GM10266 (cell line): Measurements from ENCODE around the gene CXCR1.
"Not testable (repeated sequence)": the region's sequence is repeated elsewhere in the genome, so short reads cannot be mapped to it uniquely, and the experiment has no call there.

ENCODE experiments used
- DNase-seq: peaks from one replicate; pipeline ENCODE4 v3.0.0; 2012; ENCODE audit errors: extremely low spot score
- TF ChIP-seq, protein P1 (sequence below): IDR thresholded peaks from 2 replicates; pipeline ENCODE4 v1.5.1; 2012; ENCODE audit warnings: mild to moderate bottlenecking, low read depth; ENCODE audit not compliant: control insufficient read depth, insufficient read depth; ENCODE audit errors: missing control alignments

Gene CXCR1

DNA sequence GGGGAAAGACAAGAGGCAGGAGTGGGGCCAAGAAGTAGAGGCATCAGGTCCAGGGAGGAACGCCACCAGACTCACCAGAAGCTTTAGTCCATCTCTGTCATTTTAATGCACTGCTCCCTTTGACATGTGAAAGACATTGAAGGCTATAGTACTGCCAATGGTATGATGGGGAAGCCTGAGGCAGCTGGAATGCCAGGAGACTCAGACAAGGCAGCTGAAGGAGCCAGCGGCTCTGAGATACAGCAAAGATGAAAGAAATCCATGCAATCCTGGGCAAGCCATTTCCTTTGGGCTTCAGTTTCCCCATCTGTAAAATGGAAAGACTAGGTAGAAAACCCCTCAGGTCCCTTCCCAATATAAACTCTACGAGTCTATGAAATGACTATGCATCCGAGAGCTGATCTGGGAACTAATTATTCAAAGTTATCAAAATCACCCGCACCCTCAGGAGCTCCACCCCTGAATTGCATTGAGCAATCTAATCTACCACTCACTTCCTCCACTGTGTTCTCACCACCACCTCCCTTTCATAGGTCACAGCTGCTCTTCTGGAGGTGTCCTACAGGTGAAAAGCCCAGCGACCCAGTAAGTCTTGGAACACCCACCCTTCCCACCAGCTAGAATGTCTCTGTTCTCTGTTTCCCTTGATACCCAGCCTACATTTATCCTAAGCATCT, 37.8 kb downstream of the CXCR1 start:
- TF ChIP-seq, protein P1, sequence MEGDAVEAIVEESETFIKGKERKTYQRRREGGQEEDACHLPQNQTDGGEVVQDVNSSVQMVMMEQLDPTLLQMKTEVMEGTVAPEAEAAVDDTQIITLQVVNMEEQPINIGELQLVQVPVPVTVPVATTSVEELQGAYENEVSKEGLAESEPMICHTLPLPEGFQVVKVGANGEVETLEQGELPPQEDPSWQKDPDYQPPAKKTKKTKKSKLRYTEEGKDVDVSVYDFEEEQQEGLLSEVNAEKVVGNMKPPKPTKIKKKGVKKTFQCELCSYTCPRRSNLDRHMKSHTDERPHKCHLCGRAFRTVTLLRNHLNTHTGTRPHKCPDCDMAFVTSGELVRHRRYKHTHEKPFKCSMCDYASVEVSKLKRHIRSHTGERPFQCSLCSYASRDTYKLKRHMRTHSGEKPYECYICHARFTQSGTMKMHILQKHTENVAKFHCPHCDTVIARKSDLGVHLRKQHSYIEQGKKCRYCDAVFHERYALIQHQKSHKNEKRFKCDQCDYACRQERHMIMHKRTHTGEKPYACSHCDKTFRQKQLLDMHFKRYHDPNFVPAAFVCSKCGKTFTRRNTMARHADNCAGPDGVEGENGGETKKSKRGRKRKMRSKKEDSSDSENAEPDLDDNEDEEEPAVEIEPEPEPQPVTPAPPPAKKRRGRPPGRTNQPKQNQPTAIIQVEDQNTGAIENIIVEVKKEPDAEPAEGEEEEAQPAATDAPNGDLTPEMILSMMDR = no peak
- no peak for DNase-seq

DNA sequence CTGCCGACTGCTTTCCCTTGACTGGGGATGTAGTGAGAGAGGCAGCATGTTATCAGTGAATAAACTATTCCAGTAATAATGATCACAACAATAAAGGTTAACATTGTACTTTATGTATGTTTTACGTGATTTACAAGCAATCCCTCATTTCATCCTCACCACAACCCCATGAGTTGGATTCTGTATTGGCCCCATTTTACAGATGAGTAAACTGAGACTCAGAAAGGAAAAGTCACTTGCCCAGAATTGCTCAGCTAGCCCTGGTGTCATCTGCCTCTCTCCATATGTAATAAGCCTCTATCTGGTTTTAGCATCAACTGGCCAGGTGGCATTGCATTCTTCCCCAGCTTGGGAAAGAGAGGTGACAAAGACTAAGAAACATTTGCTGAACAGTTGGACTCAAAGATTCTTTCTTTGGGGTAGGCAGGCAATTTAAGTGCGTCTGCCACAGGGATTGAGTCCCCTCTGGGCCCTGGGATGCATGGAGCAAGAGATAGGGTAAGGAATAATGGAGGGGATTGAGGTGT, 38.8 kb downstream of the CXCR1 start:
- no peak for DNase-seq

DNA sequence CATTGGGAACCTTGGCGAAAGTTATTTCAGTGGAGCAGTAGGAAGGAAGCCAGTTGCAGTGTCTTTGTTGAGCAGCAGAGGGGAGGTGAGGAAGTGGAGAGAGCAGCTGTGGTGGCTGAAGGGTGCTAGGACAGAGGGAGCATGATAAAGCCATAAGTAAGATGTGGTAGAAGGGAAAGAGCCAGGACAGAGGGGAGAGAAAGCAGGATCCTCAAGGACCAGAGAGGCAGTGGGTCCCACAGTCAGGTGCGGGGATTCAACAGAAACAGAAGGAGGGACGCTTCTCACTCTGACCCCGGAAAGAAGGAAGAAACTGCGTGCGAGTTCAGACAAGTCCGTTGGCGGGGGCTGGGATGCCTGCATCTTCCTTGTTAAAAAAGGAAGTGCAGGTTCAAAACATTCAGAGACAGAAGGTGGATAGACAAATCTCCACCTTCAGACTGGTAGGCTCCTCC, 41.1 kb downstream of the CXCR1 start, which contains the start of gene CXCR2:
CXCR2 (plus strand) TSS at position 403 of the 455 bp plus-strand sequence. CDS start 8,774 bp downstream, outside the sequence.
- no peak for DNase-seq
- TF ChIP-seq, protein P1 = no peak

More for the DNA sequence above, 38.8 kb downstream of the CXCR1 start:
- TF ChIP-seq, protein P1 = no peak

DNA sequence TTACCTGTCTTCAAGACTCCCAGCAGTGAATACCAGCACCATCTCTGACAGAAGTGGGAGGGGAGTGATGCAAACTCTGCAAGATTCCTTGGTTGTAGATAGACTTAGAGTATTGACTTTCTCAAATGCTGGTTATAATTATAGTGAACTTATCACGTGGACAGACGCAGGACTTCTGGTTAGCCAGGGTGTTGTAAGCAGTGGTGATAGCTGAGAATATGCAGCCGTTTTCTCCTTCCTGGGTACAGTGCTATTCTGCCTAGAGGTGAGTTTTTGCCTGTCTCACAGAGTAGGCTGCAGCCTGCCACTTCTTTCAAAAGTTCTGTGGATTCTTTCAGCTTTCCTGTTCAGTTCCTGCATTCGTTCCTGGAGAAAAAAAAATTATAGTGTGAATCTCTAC, 41.7 kb downstream of the CXCR1 start:
- TF ChIP-seq, protein P1 = no peak
- DNase-seq = no peak

DNA sequence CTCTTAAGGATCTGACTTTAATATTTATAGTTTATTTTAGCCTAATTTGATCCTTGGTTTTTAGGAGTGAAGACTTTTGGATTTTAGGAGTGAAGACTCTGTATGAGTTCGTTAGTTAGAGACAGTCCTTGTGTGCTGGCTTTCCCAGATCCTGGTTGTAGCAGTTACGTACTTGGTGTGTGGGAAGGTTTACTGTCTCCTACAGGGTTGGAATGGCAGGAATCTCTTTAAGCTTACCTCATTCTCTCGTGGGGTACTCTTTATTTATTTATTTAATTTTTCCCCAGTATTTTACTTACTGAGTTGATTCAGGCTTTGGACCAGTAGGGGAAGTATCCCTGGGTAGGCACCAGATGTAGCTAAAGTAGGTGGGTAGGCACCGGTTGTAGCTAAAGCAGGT, 42.8 kb downstream of the CXCR1 start:
- TF ChIP-seq, protein P1 = no peak
- no peak for DNase-seq

DNA sequence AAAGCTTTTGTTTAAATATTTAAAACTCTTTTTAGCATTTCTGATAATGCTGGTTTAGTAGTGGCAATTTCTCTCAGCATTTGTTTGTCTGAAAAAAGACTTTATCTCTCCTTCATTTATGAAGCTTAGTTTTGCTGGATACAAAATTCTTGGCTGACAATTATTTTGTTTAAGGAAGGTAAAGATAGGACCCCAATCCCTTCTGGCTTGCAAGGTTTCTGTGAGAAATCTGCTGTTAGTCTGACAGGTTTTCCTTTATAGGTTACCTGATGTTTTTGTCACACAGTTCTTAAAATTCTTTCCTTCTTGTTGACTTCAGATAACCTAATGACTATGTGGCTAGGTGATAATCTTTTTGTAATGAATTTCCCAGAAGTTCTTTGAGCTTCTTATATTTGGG, 44.5 kb downstream of the CXCR1 start:
- DNase-seq = not testable (repeated sequence)

DNA sequence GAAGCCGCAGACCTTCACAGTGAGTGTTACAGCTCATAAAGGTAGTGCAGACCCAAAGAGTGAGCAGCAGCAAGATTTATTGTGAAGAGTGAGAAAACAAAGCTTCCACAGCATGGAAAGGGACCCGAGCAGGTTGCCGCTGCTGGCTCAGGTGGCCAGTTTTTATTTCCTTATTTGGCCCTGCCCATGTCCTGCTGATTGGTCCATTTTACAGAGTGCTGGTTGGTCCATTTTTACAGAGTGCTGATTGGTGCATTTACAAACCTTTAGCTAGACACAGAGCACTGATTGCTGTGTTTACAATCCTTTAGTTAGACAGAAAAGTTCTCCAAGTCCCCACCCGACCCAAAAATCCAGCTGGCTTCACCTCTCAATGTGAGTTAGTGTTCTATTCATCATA, 45.0 kb downstream of the CXCR1 start:
- not testable (repeated sequence) for DNase-seq
